HepG2 (cell line): ENCODE measurements around the gene IP6K1. TPM values are rescaled to one million over a fixed set of nuclear protein-coding genes. Genes with fewer than 3 reads are reported as not detected.

Experiments
- ASH2L ChIP-seq: fragments of 300-600, 200-600 bp; sonication (generic); IDR thresholded peaks from 2 replicates; pipeline ENCODE4 v1.7.0; 2017; ENCODE audit warnings: low read depth, mild to moderate bottlenecking, moderate library complexity, mixed read lengths, low read length; ENCODE audit not compliant: insufficient read length
- HOXA3 ChIP-seq: sonication (generic); formaldehyde crosslinking; IDR thresholded peaks from 2 replicates; pipeline ENCODE4 v1.5.0; 2020; ENCODE audit warnings: missing genetic modification reagents
- KDM4B ChIP-seq: sonication (generic); formaldehyde crosslinking; IDR thresholded peaks from 2 replicates; pipeline ENCODE4 v1.4.0; 2020; ENCODE audit warnings: missing genetic modification reagents
- KDM5B ChIP-seq: sonication (generic); formaldehyde crosslinking; IDR thresholded peaks from 2 replicates; pipeline ENCODE4 v1.4.0; 2020; ENCODE audit warnings: missing genetic modification reagents, mild to moderate bottlenecking, borderline replicate concordance
- MXI1 ChIP-seq: IDR thresholded peaks from 3 replicates; pipeline ENCODE4 v1.6.1; 2012; ENCODE audit warnings: low read depth, low read length, inconsistent platforms, borderline replicate concordance
- PHF20 ChIP-seq: sonication (generic); formaldehyde crosslinking; IDR thresholded peaks from 2 replicates; pipeline ENCODE4 v1.5.0; 2020; ENCODE audit warnings: mild to moderate bottlenecking, missing genetic modification reagents
- SIN3A ChIP-seq: IDR thresholded peaks from 2 replicates; pipeline ENCODE4 v1.6.1; 2011; ENCODE audit warnings: low read depth, mild to moderate bottlenecking, control low read depth, low read length, borderline replicate concordance
- U2AF1 ChIP-seq: fragments of 200-400 bp; formaldehyde crosslinking; optimal IDR thresholded peaks from 2 replicates; pipeline ENCODE3; 2017; ENCODE audit warnings: mild to moderate bottlenecking, low read depth, low read length
- ZNF274 ChIP-seq: sonication (generic); formaldehyde crosslinking; IDR thresholded peaks from 2 replicates; pipeline ENCODE4 v1.5.1; 2020; ENCODE audit warnings: mild to moderate bottlenecking, missing genetic modification reagents
- polyA plus RNA-seq, 8 experiments: library from polyadenylated mRNA; depleted of rRNA in 3 of 8; stranded (reverse) in 7 of 8; unstranded in 1 of 8; fragments of >200 nt; fragmentation: Illumina TruSeq in 4 of 8; extraction: Trizol in 4 of 8; gene quantifications; 2 replicates each; pipeline versions ENCODE4 v1.2.1 to v1.2.3, GENCODE V29; 2011 to 2016; ENCODE audit warnings: low read depth in 4 of 8, missing spikeins in 1 of 8, mixed read lengths in 1 of 8; ENCODE audit not compliant: insufficient read depth in 1 of 8
- total RNA-seq, 5 experiments: library from RNA; depleted of rRNA; stranded (reverse); fragments of >200 nt; fragmentation: Illumina TruSeq; extraction: Trizol; gene quantifications; 2 replicates each; pipeline ENCODE4 v1.2.3, GENCODE V29; 2016; ENCODE audit warnings: low read depth in 1 of 5
- TF ChIP-seq, protein P1 (sequence below): sonication (generic); formaldehyde crosslinking; IDR thresholded peaks from 2 replicates; pipeline ENCODE4 v1.5.1; 2020; ENCODE audit warnings: missing genetic modification reagents, mild to moderate bottlenecking, borderline replicate concordance
- TF ChIP-seq, protein P2 (sequence below): sonication (generic); formaldehyde crosslinking; IDR thresholded peaks from 2 replicates; pipeline ENCODE4 v1.5.1; 2020; ENCODE audit warnings: mild to moderate bottlenecking, missing genetic modification reagents
- TF ChIP-seq, protein P3 (sequence below): sonication (generic); formaldehyde crosslinking; IDR thresholded peaks from 2 replicates; pipeline ENCODE4 v1.4.0; 2020; ENCODE audit warnings: missing genetic modification reagents, borderline replicate concordance
- TF ChIP-seq, protein P4 (sequence below): sonication (generic); formaldehyde crosslinking; IDR thresholded peaks from 2 replicates; pipeline ENCODE4 v1.5.0; 2020; ENCODE audit warnings: mild to moderate bottlenecking, missing genetic modification reagents, moderate library complexity
- TF ChIP-seq, protein P5 (sequence below): sonication (generic); formaldehyde crosslinking; IDR thresholded peaks from 2 replicates; pipeline ENCODE4 v1.5.0; 2020; ENCODE audit warnings: mild to moderate bottlenecking, missing genetic modification reagents, borderline replicate concordance
- TF ChIP-seq, protein P6 (sequence below): sonication (generic); formaldehyde crosslinking; IDR thresholded peaks from 2 replicates; pipeline ENCODE4 v1.5.0; 2020; ENCODE audit warnings: missing genetic modification reagents

IP6K1 gene
- total and polyA plus RNA-seq, 2 of the 13 experiments (the other 11 are each of a cell fraction or from before 2014, with no cell fraction given), result 17.7 to 29.7 TPM

DNA sequence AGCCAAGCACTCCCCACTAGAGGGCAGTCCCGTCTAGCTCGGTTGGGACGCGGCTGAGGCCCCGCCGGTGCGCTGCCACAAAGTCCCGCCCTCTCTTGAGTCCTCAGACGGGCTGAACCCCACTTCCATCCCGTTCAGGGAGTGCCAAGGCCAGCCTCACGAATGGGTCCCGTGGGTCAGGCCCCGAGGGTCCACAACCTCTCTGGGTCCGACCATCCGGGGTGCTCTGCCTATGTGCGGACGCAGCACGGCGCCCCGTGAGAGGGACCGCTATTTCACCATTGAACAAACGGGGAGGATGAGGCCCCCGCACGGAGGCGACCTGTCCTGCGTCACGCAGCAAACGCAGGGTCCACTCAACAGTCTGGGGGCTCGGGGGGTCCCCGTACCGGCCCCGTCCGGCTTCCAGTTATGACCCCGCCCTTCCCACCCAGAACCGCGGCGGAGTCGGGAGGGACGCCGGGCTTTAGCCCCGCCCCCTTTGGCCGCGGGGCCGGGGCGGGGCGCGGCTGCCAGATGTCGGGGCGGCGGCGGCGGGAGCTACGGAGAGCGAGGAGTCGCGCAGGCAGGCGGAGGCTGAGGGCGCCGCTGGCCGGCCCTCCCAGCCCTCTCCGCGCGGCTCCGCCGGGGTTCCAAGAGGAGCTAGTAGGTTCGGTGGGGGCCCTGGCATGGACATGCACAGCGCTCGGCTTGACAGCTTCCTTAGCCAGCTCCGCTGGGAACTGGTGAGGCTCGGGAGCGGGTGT lies 16.6 kb upstream of the IP6K1 start, which contains the start of gene INKA1 (continued):
- peak; percentile 60; the same call in 1 of the 2 replicates for TF ChIP-seq SIN3A
- no peak; the same call in 1 of the 2 replicates for TF ChIP-seq KDM5B
- TF ChIP-seq, protein P1, sequence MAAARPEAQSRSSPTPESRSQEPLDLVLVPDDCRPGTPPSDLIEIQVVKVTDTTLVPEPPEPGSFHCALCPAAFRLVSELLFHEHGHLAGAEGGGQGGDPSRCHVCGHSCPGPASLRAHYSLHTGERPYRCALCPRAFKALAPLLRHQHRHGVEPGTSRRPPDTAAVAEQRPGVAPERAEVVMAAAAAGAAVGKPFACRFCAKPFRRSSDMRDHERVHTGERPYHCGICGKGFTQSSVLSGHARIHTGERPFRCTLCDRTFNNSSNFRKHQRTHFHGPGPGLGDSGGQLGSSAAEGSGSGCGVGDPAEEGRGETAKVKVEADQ (CRISPR knock-in tag), result no peak
- peak; percentile 46; the same call in 1 of the 3 replicates for TF ChIP-seq MXI1
- no peak; the same call in 1 of the 2 replicates for TF ChIP-seq ZNF274 (CRISPR knock-in tag)
- TF ChIP-seq, protein P2, sequence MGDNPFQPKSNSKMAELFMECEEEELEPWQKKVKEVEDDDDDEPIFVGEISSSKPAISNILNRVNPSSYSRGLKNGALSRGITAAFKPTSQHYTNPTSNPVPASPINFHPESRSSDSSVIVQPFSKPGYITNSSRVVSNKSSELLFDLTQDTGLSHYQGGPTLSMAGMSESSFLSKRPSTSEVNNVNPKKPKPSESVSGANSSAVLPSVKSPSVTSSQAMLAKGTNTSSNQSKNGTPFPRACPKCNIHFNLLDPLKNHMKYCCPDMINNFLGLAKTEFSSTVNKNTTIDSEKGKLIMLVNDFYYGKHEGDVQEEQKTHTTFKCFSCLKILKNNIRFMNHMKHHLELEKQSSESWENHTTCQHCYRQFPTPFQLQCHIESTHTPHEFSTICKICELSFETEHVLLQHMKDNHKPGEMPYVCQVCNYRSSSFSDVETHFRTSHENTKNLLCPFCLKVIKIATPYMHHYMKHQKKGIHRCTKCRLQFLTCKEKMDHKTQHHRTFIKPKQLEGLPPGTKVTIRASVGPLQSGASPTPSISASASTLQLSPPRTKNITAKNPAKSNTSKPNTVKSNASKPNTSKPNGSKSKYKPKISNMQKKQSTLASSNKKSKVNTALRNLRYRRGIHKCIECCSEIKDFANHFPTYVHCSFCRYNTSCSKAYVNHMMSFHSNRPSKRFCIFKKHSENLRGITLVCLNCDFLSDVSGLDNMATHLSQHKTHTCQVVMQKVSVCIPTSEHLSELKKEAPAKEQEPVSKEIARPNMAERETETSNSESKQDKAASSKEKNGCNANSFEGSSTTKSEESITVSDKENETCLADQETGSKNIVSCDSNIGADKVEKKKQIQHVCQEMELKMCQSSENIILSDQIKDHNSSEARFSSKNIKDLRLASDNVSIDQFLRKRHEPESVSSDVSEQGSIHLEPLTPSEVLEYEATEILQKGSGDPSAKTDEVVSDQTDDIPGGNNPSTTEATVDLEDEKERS (CRISPR knock-in tag), result peak; percentile 70; the same call in 1 of the 2 replicates
- TF ChIP-seq, protein P3, sequence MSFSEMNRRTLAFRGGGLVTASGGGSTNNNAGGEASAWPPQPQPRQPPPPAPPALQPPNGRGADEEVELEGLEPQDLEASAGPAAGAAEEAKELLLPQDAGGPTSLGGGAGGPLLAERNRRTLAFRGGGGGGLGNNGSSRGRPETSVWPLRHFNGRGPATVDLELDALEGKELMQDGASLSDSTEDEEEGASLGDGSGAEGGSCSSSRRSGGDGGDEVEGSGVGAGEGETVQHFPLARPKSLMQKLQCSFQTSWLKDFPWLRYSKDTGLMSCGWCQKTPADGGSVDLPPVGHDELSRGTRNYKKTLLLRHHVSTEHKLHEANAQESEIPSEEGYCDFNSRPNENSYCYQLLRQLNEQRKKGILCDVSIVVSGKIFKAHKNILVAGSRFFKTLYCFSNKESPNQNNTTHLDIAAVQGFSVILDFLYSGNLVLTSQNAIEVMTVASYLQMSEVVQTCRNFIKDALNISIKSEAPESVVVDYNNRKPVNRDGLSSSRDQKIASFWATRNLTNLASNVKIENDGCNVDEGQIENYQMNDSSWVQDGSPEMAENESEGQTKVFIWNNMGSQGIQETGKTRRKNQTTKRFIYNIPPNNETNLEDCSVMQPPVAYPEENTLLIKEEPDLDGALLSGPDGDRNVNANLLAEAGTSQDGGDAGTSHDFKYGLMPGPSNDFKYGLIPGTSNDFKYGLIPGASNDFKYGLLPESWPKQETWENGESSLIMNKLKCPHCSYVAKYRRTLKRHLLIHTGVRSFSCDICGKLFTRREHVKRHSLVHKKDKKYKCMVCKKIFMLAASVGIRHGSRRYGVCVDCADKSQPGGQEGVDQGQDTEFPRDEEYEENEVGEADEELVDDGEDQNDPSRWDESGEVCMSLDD, result peak; percentile 63
- TF ChIP-seq ASH2L, result peak; percentile 55
- TF ChIP-seq, protein P4, sequence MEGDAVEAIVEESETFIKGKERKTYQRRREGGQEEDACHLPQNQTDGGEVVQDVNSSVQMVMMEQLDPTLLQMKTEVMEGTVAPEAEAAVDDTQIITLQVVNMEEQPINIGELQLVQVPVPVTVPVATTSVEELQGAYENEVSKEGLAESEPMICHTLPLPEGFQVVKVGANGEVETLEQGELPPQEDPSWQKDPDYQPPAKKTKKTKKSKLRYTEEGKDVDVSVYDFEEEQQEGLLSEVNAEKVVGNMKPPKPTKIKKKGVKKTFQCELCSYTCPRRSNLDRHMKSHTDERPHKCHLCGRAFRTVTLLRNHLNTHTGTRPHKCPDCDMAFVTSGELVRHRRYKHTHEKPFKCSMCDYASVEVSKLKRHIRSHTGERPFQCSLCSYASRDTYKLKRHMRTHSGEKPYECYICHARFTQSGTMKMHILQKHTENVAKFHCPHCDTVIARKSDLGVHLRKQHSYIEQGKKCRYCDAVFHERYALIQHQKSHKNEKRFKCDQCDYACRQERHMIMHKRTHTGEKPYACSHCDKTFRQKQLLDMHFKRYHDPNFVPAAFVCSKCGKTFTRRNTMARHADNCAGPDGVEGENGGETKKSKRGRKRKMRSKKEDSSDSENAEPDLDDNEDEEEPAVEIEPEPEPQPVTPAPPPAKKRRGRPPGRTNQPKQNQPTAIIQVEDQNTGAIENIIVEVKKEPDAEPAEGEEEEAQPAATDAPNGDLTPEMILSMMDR (CRISPR knock-in tag), result peak; percentile 100
- TF ChIP-seq, protein P5, sequence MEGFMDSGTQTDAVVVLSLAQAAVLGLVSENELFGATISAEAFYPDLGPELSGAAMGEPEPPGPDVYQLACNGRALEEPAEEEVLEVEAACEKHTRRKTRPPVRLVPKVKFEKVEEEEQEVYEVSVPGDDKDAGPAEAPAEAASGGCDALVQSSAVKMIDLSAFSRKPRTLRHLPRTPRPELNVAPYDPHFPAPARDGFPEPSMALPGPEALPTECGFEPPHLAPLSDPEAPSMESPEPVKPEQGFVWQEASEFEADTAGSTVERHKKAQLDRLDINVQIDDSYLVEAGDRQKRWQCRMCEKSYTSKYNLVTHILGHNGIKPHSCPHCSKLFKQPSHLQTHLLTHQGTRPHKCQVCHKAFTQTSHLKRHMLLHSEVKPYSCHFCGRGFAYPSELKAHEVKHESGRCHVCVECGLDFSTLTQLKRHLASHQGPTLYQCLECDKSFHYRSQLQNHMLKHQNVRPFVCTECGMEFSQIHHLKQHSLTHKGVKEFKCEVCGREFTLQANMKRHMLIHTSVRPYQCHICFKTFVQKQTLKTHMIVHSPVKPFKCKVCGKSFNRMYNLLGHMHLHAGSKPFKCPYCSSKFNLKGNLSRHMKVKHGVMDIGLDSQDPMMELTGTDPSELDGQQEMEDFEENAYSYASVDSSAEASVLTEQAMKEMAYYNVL (CRISPR knock-in tag), result peak; percentile 1; the same call in 1 of the 2 replicates
- TF ChIP-seq, protein P6, sequence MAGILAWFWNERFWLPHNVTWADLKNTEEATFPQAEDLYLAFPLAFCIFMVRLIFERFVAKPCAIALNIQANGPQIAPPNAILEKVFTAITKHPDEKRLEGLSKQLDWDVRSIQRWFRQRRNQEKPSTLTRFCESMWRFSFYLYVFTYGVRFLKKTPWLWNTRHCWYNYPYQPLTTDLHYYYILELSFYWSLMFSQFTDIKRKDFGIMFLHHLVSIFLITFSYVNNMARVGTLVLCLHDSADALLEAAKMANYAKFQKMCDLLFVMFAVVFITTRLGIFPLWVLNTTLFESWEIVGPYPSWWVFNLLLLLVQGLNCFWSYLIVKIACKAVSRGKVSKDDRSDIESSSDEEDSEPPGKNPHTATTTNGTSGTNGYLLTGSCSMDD (CRISPR knock-in tag), result no peak
- peak; percentile 61; the same call in 1 of the 2 replicates for TF ChIP-seq HOXA3 (CRISPR knock-in tag)
- TF ChIP-seq KDM4B (CRISPR knock-in tag), result peak; percentile 74; the same call in 1 of the 2 replicates
- TF ChIP-seq PHF20, result 0 out of 2 replicates have a peak, but pooled peaks have one; percentile 16
- peak; percentile 22 for TF ChIP-seq U2AF1
